Hair follicle dermal papilla cell (primary cell): ENCODE data around the gene OR4F3. TPM values are rescaled to one million over a fixed set of nuclear protein-coding genes. Genes with fewer than 3 reads are reported as not detected.

Experiments
- total RNA-seq: library from RNA; depleted of rRNA; stranded (reverse); fragments of >200 nt; gene quantifications from 2 replicates; pipeline ENCODE4 v1.2.3, GENCODE V29; 2012

Gene OR4F3
- 0.32 TPM in 1 of 2 replicates, not detected in the other for total RNA-seq

GRCh38 chr5:181366968-181367367 is at the start of gene OR4F3:
TSS of gene OR4F3 (plus strand) at chr5:181367268.

Other genes with a start within 250 kb of the OR4F3 start
- gene OR2V1, start 236.1 kb upstream of the OR4F3 start, total RNA-seq, result not detected in 2 replicates
- gene OR2V2, start 219.7 kb upstream of the OR4F3 start, total RNA-seq, result not detected in 2 replicates
- 2.1 and 4.0 TPM in 2 replicates for gene TRIM7, start 162.1 kb upstream of the OR4F3 start, total RNA-seq
- 10.7 and 12.1 TPM in 2 replicates for gene TRIM41, start 144.0 kb upstream of the OR4F3 start, total RNA-seq
- gene RACK1, start 123.4 kb upstream of the OR4F3 start, total RNA-seq, result 4,235 and 4,240 TPM in 2 replicates
- 6.1 and 10.4 TPM in 2 replicates for gene TRIM52, start 106.1 kb upstream of the OR4F3 start, total RNA-seq